ENCODE data around the gene RAB5B. TPM values are rescaled to one million over a fixed set of nuclear protein-coding genes. Genes with fewer than 3 reads are reported as not detected.
A peak's percentile ranks its signal among the peaks of the same experiment; 100 is the strongest.

RAB5B gene
- total RNA-seq, 2 donors from 2014 or later, result 70.3 to 89.2 TPM

DNA sequence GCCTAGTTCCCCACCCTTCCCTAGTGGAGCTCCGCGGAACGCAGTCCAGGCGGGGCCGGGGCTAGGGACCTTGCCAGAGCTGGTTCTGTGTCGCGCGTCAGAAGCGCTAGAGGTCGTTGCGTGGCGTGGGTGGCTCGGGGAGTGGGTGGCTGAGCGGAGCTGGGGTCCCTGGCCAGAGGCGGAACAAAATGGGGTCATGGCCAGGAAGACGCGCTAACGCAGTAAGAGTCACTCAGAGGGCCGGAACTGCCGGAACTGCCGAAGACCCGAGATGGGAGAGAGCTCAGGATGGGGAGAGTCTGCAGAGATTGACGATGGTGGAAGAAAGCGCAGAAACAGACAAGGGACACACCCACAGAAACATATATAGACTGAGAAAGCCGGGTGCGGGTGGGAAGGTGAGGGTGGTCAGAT, 38.1 kb upstream of the RAB5B start:
- peak overlapping the region; percentile 13 to 35 for H3K27ac ChIP-seq
- no peak for ATAC-seq (ENCODE audit: insufficient number of reproducible peaks, low FRiP score, low read depth)
- H3K36me3 ChIP-seq, result no peaks in the 10 kb centered on the region
- H3K4me3 ChIP-seq, result peak overlapping the region; percentile 32
- no peaks in the 10 kb centered on the region for H3K9me3 ChIP-seq
- no peaks in the 10 kb centered on the region for H3K27me3 ChIP-seq (replicated peaks; ENCODE audit: insufficient read depth)
- H3K4me1 ChIP-seq (ENCODE audit: control insufficient read depth in 1 of 2, low read depth in 2 of 2), result peaks cover 17 to 37% of the 10 kb centered on the region in 2 donors
- TF ChIP-seq, protein P1, sequence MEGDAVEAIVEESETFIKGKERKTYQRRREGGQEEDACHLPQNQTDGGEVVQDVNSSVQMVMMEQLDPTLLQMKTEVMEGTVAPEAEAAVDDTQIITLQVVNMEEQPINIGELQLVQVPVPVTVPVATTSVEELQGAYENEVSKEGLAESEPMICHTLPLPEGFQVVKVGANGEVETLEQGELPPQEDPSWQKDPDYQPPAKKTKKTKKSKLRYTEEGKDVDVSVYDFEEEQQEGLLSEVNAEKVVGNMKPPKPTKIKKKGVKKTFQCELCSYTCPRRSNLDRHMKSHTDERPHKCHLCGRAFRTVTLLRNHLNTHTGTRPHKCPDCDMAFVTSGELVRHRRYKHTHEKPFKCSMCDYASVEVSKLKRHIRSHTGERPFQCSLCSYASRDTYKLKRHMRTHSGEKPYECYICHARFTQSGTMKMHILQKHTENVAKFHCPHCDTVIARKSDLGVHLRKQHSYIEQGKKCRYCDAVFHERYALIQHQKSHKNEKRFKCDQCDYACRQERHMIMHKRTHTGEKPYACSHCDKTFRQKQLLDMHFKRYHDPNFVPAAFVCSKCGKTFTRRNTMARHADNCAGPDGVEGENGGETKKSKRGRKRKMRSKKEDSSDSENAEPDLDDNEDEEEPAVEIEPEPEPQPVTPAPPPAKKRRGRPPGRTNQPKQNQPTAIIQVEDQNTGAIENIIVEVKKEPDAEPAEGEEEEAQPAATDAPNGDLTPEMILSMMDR (IDR thresholded peaks at IDR 0.05), result no peak
- DNase-seq (ENCODE audit: low spot score), result no peak

DNA sequence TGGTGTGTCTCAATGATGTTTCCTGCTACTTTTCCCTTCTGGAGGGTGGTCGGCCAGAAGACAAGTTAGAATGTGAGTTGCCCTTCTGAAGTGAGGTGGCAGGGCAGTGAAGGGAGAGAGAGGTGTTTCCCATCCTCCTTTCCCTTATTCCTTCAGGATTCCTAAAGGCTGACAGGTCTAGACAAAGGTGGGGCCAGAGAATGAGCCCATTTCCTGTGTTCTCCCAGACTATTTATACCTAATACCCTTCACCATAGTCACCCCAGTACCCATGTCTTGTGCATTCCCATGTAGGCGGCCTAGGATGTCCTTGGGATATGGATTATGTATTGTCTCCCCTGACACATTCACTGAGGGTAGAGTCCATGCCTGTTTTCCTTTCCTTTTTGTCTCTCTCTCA, 35.9 kb upstream of the RAB5B start:
- no peak for ATAC-seq (ENCODE audit: insufficient number of reproducible peaks, low FRiP score, low read depth)
- no peak for DNase-seq (ENCODE audit: low spot score)
- Histone ChIP-seq H3K27me3 (replicated peaks; ENCODE audit: insufficient read depth) (no peaks in the 10 kb centered on the region), H3K4me1 (ENCODE audit: control insufficient read depth in 1 of 2, low read depth in 2 of 2) (peaks cover 8 to 24% of the 10 kb centered on the region in 2 donors), H3K4me3 (no peak overlapping the region), H3K27ac (no peak overlapping the region), H3K9me3 (no peaks in the 10 kb centered on the region), H3K36me3 (peaks cover 3% of the 10 kb centered on the region)
- TF ChIP-seq, protein P1 (IDR thresholded peaks at IDR 0.05), result no peak

GRCh38 chr12:55938826-55939501, 34.9 kb upstream of the RAB5B start:
- TF ChIP-seq, protein P1 (IDR thresholded peaks at IDR 0.05), result no peak
- H3K4me3 ChIP-seq, result no peak overlapping the region
- no peak for DNase-seq (ENCODE audit: low spot score)

GRCh38 chr12:55940065-55940732, 33.7 kb upstream of the RAB5B start:
- TF ChIP-seq, protein P1 (IDR thresholded peaks at IDR 0.05), result peak; percentile 88
- peaks cover 12% of the 10 kb centered on the region for H3K36me3 ChIP-seq
- H3K27ac ChIP-seq, result peak overlapping the region in 1 of 2 donors; percentile 51
- no peaks in the 10 kb centered on the region for H3K9me3 ChIP-seq
- H3K4me1 ChIP-seq (ENCODE audit: control insufficient read depth in 1 of 2, low read depth in 2 of 2), result peaks cover 4 to 14% of the 10 kb centered on the region in 2 donors
- H3K27me3 ChIP-seq (replicated peaks; ENCODE audit: insufficient read depth), result no peaks in the 10 kb centered on the region
- ATAC-seq (ENCODE audit: insufficient number of reproducible peaks, low FRiP score, low read depth), result peak; percentile 85
- peak overlapping the region; percentile 57 for H3K4me3 ChIP-seq
- DNase-seq (ENCODE audit: low spot score), result peak; percentile 60

More at GRCh38 chr12:55938826-55939501, 34.9 kb upstream of the RAB5B start:
- Histone ChIP-seq H3K36me3 (peaks cover 9% of the 10 kb centered on the region), H3K4me1 (ENCODE audit: control insufficient read depth in 1 of 2, low read depth in 2 of 2) (peaks cover 7 to 15% of the 10 kb centered on the region in 2 donors), H3K27me3 (replicated peaks; ENCODE audit: insufficient read depth) (no peaks in the 10 kb centered on the region), H3K27ac (no peak overlapping the region), H3K9me3 (no peaks in the 10 kb centered on the region)
- ATAC-seq (ENCODE audit: insufficient number of reproducible peaks, low FRiP score, low read depth), result no peak

- Histone ChIP-seq H3K4me1 (ENCODE audit: control insufficient read depth in 1 of 2, low read depth in 2 of 2) (peaks cover 4 to 10% of the 10 kb centered on the region in 2 donors), H3K4me3 (no peak overlapping the region), H3K27ac (no peak overlapping the region), H3K9me3 (no peaks in the 10 kb centered on the region), H3K27me3 (replicated peaks; ENCODE audit: insufficient read depth) (no peaks in the 10 kb centered on the region), H3K36me3 (peaks cover 15% of the 10 kb centered on the region)
- TF ChIP-seq, protein P1 (IDR thresholded peaks at IDR 0.05), result no peak
- DNase-seq (ENCODE audit: low spot score) (no peak), ATAC-seq (ENCODE audit: insufficient number of reproducible peaks, low FRiP score, low read depth) (no peak)
Measured at GRCh38 chr12:55942055-55942454, 31.8 kb upstream of the RAB5B start.
